ENCODE data around the gene ENG. TPM values are rescaled to one million over a fixed set of nuclear protein-coding genes. Genes with fewer than 3 reads are reported as not detected.
"Not testable (repeated sequence)": the region's sequence is repeated elsewhere in the genome, so short reads cannot be mapped to it uniquely, and the experiment has no call there.

Gene ENG
- total RNA-seq, 1 donor from 2014 or later: 243 TPM

GRCh38 chr9:127846443-127847177, 7.8 kb downstream of the ENG start:
- DNase-seq (ENCODE audit: low spot score): no peak

- not testable (repeated sequence) for DNase-seq (ENCODE audit: low spot score)
Observed at GRCh38 chr9:127845619-127846018, 8.8 kb downstream of the ENG start.

- DNase-seq (ENCODE audit: low spot score): no peak
Observed at GRCh38 chr9:127844821-127845359, 9.6 kb downstream of the ENG start.

GRCh38 chr9:127841087-127841835, 13.2 kb downstream of the ENG start:
- no peak for DNase-seq (ENCODE audit: low spot score)

GRCh38 chr9:127838375-127839078, 15.9 kb downstream of the ENG start:
- peak; percentile 95 for DNase-seq (ENCODE audit: low spot score)

GRCh38 chr9:127837346-127837745, 17.1 kb downstream of the ENG start:
- DNase-seq (ENCODE audit: low spot score): no peak

- not testable (repeated sequence) for DNase-seq (ENCODE audit: low spot score)
Observed at GRCh38 chr9:127836561-127836960, 17.9 kb downstream of the ENG start.

GRCh38 chr9:127835991-127836516, 18.4 kb downstream of the ENG start:
- no peak for DNase-seq (ENCODE audit: low spot score)

- no peak for DNase-seq (ENCODE audit: low spot score)
Observed at GRCh38 chr9:127833555-127833954, 20.9 kb downstream of the ENG start.

GRCh38 chr9:127832248-127832647, 22.2 kb downstream of the ENG start:
- no peak for DNase-seq (ENCODE audit: low spot score)

- DNase-seq (ENCODE audit: low spot score): no peak
Observed at GRCh38 chr9:127829205-127829906, 25.1 kb downstream of the ENG start.

GRCh38 chr9:127828262-127829031, 26.0 kb downstream of the ENG start:
- peak; percentile 95 for DNase-seq (ENCODE audit: low spot score)

GRCh38 chr9:127826253-127826913, 28.1 kb downstream of the ENG start:
- DNase-seq (ENCODE audit: low spot score): no peak

- no peak for DNase-seq (ENCODE audit: low spot score)
Observed at GRCh38 chr9:127825319-127826051, 29.0 kb downstream of the ENG start.

GRCh38 chr9:127822108-127822507, 32.4 kb downstream of the ENG start:
- no peak for DNase-seq (ENCODE audit: low spot score)

- no peak for DNase-seq (ENCODE audit: low spot score)
Observed at GRCh38 chr9:127818574-127818973, 35.9 kb downstream of the ENG start.

- DNase-seq (ENCODE audit: low spot score): no peak
Observed at GRCh38 chr9:127817881-127818434, 36.5 kb downstream of the ENG start.

GRCh38 chr9:127816728-127817127, 37.7 kb downstream of the ENG start:
- DNase-seq (ENCODE audit: low spot score): no peak

GRCh38 chr9:127816362-127816725, 38.1 kb downstream of the ENG start:
- DNase-seq (ENCODE audit: low spot score): no peak
